CD4-positive, alpha-beta T cell treated with Interleukin-4 for 1 hour (primary cell): ENCODE results near the gene MAP4.
"Not testable (repeated sequence)": the region's sequence is repeated elsewhere in the genome, so short reads cannot be mapped to it uniquely, and the experiment has no call there.

Experiments used
- DNase-seq, 2 donors: peaks; one replicate each; pipeline ENCODE4 v3.0.0-alpha.2; 2020 to 2022

MAP4 gene

GRCh38 chr3:47841786-47842349, 174.3 kb downstream of the MAP4 start:
- no peak for DNase-seq

GRCh38 chr3:47838503-47838902, 177.7 kb downstream of the MAP4 start:
- DNase-seq: no peak

- DNase-seq: no peak
Observed at GRCh38 chr3:47836986-47837385, 179.2 kb downstream of the MAP4 start.

- DNase-seq: not testable (repeated sequence)
Observed at GRCh38 chr3:47829482-47829881, 186.7 kb downstream of the MAP4 start.

GRCh38 chr3:47825590-47825989, 190.6 kb downstream of the MAP4 start:
- DNase-seq: no peak

- DNase-seq: peak; percentile 79 to 80
Observed at GRCh38 chr3:47824541-47825473, 191.4 kb downstream of the MAP4 start.

- DNase-seq: no peak
Observed at GRCh38 chr3:47817609-47818008, 198.6 kb downstream of the MAP4 start.

GRCh38 chr3:47813551-47814177, 202.6 kb downstream of the MAP4 start:
- DNase-seq: no peak

- DNase-seq: no peak
Observed at GRCh38 chr3:47804577-47804976, 211.6 kb downstream of the MAP4 start.

GRCh38 chr3:47803480-47804025, 212.7 kb downstream of the MAP4 start:
- DNase-seq: no peak

GRCh38 chr3:47802734-47803479, 213.3 kb downstream of the MAP4 start, which contains the start of gene DHX30:
Gene DHX30 (plus strand): TSS chr3:47803138. CDS start chr3:47810684, 7,546 bp downstream.
- peak; percentile 84 to 88 for DNase-seq
